ENCODE measurements around the gene THADA.

The THADA gene

DNA sequence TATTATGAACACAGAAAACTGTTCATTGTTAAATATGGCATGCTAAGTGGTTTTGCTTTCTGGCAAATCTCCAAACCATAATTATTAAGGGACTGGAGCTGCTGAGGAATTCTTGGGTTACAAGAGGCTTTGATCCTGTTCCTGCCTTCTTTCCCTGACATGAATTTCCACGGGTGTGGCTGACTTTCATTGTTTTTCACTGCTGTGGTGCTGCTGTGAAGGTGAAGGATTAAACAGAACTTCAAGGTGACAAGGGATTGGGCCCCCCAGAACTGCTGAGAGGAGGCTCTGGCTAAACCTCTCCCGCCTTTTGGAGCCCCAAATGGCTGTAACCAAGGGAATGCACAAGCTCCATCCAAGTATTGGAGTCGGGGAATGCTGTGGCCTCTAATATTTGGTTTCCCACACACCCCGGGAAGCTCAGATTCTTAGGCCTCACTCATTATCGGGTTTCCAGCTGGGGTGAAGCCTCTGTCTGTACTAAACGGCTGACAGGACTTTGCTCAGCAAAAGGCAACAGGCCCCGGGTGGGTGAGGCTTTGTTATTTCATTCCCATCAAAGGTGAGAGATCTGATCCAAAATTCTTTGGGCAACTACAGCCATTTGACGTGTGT, 340.4 kb downstream of the THADA start:
- ChIA-PET CTCF (no interaction called here), POLR2A (no interaction called here)
- Histone ChIP-seq H3K4me1 (ENCODE audit: control insufficient read depth, insufficient read depth, low read length) (no peaks in the 10 kb centered on the region; the same call in 1 of the 2 replicates), H3K27ac (ENCODE audit: extremely low read depth, low read depth, low read length) (no peak overlapping the region), H3K36me3 (ENCODE audit: control insufficient read depth in 2 of 2, insufficient read depth in 1 of 2, low read length in 2 of 2) (no peaks in the 10 kb centered on the region; a peak in 1 of 3 replicates), H3K9me3 (ENCODE audit: control insufficient read depth, insufficient read depth, low read depth, low read length) (no peaks in the 10 kb centered on the region), H3K4me3 (ENCODE audit: low read depth, low read length) (no peak overlapping the region)
- TF ChIP-seq HOXA7 (CRISPR knock-in tag; IDR thresholded peaks at IDR 0.05; ENCODE audit: borderline replicate concordance): no peak
- TF ChIP-seq, protein P1, sequence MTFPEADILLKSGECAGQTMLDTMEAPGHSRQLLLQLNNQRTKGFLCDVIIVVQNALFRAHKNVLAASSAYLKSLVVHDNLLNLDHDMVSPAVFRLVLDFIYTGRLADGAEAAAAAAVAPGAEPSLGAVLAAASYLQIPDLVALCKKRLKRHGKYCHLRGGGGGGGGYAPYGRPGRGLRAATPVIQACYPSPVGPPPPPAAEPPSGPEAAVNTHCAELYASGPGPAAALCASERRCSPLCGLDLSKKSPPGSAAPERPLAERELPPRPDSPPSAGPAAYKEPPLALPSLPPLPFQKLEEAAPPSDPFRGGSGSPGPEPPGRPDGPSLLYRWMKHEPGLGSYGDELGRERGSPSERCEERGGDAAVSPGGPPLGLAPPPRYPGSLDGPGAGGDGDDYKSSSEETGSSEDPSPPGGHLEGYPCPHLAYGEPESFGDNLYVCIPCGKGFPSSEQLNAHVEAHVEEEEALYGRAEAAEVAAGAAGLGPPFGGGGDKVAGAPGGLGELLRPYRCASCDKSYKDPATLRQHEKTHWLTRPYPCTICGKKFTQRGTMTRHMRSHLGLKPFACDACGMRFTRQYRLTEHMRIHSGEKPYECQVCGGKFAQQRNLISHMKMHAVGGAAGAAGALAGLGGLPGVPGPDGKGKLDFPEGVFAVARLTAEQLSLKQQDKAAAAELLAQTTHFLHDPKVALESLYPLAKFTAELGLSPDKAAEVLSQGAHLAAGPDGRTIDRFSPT (tag by site-specific recombination; IDR thresholded peaks at IDR 0.05): no peak
- no peak for TF ChIP-seq ZNF341 (tag by site-specific recombination; IDR thresholded peaks at IDR 0.05; ENCODE audit: low read depth)
- TF ChIP-seq, protein P2, sequence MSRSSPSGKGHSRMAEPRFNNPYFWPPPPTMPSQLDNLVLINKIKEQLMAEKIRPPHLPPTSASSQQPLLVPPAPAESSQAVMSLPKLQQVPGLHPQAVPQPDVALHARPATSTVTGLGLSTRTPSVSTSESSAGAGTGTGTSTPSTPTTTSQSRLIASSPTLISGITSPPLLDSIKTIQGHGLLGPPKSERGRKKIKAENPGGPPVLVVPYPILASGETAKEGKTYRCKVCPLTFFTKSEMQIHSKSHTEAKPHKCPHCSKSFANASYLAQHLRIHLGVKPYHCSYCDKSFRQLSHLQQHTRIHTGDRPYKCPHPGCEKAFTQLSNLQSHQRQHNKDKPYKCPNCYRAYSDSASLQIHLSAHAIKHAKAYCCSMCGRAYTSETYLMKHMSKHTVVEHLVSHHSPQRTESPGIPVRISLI (tag by site-specific recombination; IDR thresholded peaks at IDR 0.05): no peak
- no peak for TF ChIP-seq ZNF792 (tag by site-specific recombination; IDR thresholded peaks at IDR 0.05)
- peak; percentile 79 for TF ChIP-seq SP7 (tag by site-specific recombination; IDR thresholded peaks at IDR 0.05)
- TF ChIP-seq, protein P3, sequence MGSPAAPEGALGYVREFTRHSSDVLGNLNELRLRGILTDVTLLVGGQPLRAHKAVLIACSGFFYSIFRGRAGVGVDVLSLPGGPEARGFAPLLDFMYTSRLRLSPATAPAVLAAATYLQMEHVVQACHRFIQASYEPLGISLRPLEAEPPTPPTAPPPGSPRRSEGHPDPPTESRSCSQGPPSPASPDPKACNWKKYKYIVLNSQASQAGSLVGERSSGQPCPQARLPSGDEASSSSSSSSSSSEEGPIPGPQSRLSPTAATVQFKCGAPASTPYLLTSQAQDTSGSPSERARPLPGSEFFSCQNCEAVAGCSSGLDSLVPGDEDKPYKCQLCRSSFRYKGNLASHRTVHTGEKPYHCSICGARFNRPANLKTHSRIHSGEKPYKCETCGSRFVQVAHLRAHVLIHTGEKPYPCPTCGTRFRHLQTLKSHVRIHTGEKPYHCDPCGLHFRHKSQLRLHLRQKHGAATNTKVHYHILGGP (tag by site-specific recombination; IDR thresholded peaks at IDR 0.05): peak; percentile 89
- no peak for TF ChIP-seq SETDB1 (IDR thresholded peaks at IDR 0.05; ENCODE audit: insufficient read length, low read length)
- no peak for TF ChIP-seq ZBTB8A (tag by site-specific recombination; IDR thresholded peaks at IDR 0.05)
- TF ChIP-seq, protein P4, sequence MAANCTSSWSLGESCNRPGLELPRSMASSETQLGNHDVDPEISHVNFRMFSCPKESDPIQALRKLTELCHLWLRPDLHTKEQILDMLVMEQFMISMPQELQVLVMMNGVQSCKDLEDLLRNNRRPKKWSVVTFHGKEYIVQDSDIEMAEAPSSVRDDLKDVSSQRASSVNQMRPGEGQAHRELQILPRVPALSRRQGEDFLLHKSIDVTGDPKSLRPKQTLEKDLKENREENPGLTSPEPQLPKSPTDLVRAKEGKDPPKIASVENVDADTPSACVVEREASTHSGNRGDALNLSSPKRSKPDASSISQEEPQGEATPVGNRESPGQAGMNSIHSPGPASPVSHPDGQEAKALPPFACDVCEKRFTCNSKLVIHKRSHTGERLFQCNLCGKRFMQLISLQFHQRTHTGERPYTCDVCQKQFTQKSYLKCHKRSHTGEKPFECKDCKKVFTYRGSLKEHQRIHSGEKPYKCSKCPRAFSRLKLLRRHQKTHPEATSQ (tag by site-specific recombination; IDR thresholded peaks at IDR 0.05): no peak

DNA sequence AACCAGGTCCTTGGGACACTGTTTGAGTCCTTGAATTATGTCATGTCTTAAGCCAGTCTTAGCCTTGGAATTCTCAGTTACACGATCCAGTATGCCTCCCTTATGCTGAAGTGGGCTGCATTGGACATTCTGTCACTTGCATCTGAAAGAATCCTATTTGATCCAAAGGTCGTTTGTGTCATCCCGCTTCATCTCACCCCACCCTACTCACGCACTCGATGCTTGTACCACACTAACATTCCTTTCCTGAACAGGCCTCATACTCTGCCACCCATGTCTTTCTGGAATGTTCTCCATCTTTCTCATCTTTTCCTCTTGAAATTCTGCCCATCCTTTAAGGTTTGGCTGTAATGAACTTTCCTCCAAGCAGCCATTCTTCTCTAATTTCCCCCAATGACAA, 341.5 kb downstream of the THADA start:
- Histone ChIP-seq H3K36me3 (ENCODE audit: control insufficient read depth in 2 of 2, insufficient read depth in 1 of 2, low read length in 2 of 2) (no peaks in the 10 kb centered on the region), H3K4me3 (ENCODE audit: low read depth, low read length) (no peak overlapping the region), H3K9me3 (ENCODE audit: control insufficient read depth, insufficient read depth, low read depth, low read length) (no peaks in the 10 kb centered on the region), H3K4me1 (ENCODE audit: control insufficient read depth, insufficient read depth, low read length) (no peaks in the 10 kb centered on the region; the same call in 1 of the 2 replicates), H3K27ac (ENCODE audit: extremely low read depth, low read depth, low read length) (no peak overlapping the region)
- TF ChIP-seq ZFP41 (tag by site-specific recombination; IDR thresholded peaks at IDR 0.05; ENCODE audit: borderline replicate concordance) (no peak), ZNF202 (tag by site-specific recombination; IDR thresholded peaks at IDR 0.05; ENCODE audit: borderline replicate concordance) (no peak), PRDM1 (tag by site-specific recombination; IDR thresholded peaks at IDR 0.05) (no peak)
- ChIA-PET POLR2A (no interaction called here), CTCF (interaction anchor here (0.7 kb wide), 1 partner anchor 17 kb away, joined by 3 read pairs; no protein-coding TSS in a partner anchor)

DNA sequence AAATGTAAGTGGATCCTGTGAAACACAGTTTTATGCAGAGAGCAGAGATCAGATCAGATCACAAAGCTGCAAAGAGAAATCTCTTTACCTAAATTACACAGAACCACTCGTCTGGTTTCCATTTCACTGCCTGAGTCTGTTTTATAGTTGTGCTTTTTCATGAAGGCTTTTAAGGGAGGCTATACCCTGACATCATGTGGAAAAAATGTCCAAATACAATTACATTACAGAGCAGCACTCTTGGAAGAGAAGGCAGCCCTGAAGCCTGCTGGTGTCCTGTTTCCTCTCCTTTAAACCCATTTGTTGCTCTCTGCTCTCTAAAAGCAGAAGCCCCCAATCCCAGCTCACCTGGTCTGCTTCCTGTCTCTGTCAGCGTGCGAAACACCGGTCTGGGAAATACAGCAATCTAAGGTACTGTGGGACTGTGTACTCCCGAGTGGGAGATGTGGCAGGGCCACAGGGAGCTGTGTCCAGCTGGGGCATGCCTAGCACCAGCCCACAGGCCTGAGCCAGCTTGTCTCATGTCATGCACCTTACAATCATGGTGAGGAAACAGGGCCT, 344.6 kb downstream of the THADA start:
- ChIA-PET POLR2A (interaction anchor here (0.6 to 1.0 kb wide), 2 partner anchors 25 to 235 kb away, joined by 3 to 5 read pairs; partner anchors contain the start of gene ZFP36L2), CTCF (interaction anchor here (0.6 to 1.2 kb wide), 3 partner anchors 14 to 389 kb away, joined by 3 read pairs; no protein-coding TSS in a partner anchor)
- Histone ChIP-seq H3K9me3 (ENCODE audit: control insufficient read depth, insufficient read depth, low read depth, low read length) (no peaks in the 10 kb centered on the region), H3K27ac (ENCODE audit: extremely low read depth, low read depth, low read length) (no peak overlapping the region), H3K36me3 (ENCODE audit: control insufficient read depth in 2 of 2, insufficient read depth in 1 of 2, low read length in 2 of 2) (no peaks in the 10 kb centered on the region; a peak in 1 of 3 replicates), H3K4me1 (ENCODE audit: control insufficient read depth, insufficient read depth, low read length) (no peaks in the 10 kb centered on the region; the same call in 1 of the 2 replicates), H3K4me3 (ENCODE audit: low read depth, low read length) (no peak overlapping the region)
- TF ChIP-seq, protein P5, sequence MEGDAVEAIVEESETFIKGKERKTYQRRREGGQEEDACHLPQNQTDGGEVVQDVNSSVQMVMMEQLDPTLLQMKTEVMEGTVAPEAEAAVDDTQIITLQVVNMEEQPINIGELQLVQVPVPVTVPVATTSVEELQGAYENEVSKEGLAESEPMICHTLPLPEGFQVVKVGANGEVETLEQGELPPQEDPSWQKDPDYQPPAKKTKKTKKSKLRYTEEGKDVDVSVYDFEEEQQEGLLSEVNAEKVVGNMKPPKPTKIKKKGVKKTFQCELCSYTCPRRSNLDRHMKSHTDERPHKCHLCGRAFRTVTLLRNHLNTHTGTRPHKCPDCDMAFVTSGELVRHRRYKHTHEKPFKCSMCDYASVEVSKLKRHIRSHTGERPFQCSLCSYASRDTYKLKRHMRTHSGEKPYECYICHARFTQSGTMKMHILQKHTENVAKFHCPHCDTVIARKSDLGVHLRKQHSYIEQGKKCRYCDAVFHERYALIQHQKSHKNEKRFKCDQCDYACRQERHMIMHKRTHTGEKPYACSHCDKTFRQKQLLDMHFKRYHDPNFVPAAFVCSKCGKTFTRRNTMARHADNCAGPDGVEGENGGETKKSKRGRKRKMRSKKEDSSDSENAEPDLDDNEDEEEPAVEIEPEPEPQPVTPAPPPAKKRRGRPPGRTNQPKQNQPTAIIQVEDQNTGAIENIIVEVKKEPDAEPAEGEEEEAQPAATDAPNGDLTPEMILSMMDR (tag by site-specific recombination; IDR thresholded peaks at IDR 0.05): peak; percentile 12; the same call in 1 of the 2 replicates
- TF ChIP-seq, protein P6, sequence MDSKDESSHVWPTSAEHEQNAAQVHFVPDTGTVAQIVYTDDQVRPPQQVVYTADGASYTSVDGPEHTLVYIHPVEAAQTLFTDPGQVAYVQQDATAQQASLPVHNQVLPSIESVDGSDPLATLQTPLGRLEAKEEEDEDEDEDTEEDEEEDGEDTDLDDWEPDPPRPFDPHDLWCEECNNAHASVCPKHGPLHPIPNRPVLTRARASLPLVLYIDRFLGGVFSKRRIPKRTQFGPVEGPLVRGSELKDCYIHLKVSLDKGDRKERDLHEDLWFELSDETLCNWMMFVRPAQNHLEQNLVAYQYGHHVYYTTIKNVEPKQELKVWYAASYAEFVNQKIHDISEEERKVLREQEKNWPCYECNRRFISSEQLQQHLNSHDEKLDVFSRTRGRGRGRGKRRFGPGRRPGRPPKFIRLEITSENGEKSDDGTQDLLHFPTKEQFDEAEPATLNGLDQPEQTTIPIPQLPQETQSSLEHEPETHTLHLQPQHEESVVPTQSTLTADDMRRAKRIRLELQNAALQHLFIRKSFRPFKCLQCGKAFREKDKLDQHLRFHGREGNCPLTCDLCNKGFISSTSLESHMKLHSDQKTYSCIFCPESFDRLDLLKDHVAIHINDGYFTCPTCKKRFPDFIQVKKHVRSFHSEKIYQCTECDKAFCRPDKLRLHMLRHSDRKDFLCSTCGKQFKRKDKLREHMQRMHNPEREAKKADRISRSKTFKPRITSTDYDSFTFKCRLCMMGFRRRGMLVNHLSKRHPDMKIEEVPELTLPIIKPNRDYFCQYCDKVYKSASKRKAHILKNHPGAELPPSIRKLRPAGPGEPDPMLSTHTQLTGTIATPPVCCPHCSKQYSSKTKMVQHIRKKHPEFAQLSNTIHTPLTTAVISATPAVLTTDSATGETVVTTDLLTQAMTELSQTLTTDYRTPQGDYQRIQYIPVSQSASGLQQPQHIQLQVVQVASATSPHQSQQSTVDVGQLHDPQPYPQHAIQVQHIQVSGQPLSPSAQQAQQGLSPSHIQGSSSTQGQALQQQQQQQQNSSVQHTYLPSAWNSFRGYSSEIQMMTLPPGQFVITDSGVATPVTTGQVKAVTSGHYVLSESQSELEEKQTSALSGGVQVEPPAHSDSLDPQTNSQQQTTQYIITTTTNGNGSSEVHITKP (tag by site-specific recombination; IDR thresholded peaks at IDR 0.05): no peak
- TF ChIP-seq ZNF768 (tag by site-specific recombination; IDR thresholded peaks at IDR 0.05) (no peak), IKZF3 (tag by site-specific recombination; IDR thresholded peaks at IDR 0.05) (no peak), ZNF112 (tag by site-specific recombination; IDR thresholded peaks at IDR 0.05) (no peak)

Measured in HEK293 (cell line).